Thyroid gland (tissue), 4 donors: ENCODE measurements around the gene NDUFS2. TPM values are rescaled to one million over a fixed set of nuclear protein-coding genes. Genes with fewer than 3 reads are reported as not detected.

Experiments
- DNase-seq, 2 donors: peaks; one replicate each; pipeline ENCODE4 v3.0.0-alpha.2; 2019
- H3K27ac ChIP-seq, 3 donors: fragments of 200-600 bp; sonication (generic); 1 replicate in 2 of 3; 2 replicates in 1 of 3; pipeline ENCODE4 v1.5.1; 2016 to 2019; ENCODE audit warnings: mild to moderate bottlenecking in 1 of 3, moderate library complexity in 1 of 3
- H3K27me3 ChIP-seq: fragments of 200-600 bp; sonication (generic); one replicate; pipeline ENCODE4 v1.5.1; 2019
- H3K36me3 ChIP-seq, 2 donors: fragments of 200-600 bp; sonication (generic); one replicate each; pipeline ENCODE4 v1.5.1; 2016 to 2019
- H3K4me1 ChIP-seq, 2 donors: fragments of 200-600 bp; sonication (generic); one replicate each; pipeline ENCODE4 v1.5.1; 2017 to 2019
- H3K4me3 ChIP-seq, 3 donors: fragments of 200-600 bp; sonication (generic); replicated peaks in 1 of 3; 1 replicate in 2 of 3; 2 replicates in 1 of 3; pipeline ENCODE4 v1.5.1; 2016; ENCODE audit warnings: mild to moderate bottlenecking in 1 of 3
- H3K9me3 ChIP-seq: fragments of 200-600 bp; sonication (generic); one replicate; pipeline ENCODE4 v1.5.1; 2017
- CTCF ChIP-seq, 6 experiments: fragments of 200-600 bp in 3 of 6; fragments of 450-650 bp in 3 of 6; sonication (generic) in 3 of 6; IDR thresholded peaks; one replicate each; pipeline ENCODE4 v1.5.1; 2016 to 2019; ENCODE audit warnings: antibody characterized with exemption in 6 of 6, mild to moderate bottlenecking in 2 of 6, inconsistent platforms in 1 of 6, moderate library complexity in 1 of 6
- POLR2A ChIP-seq, 2 donors: fragments of 450-650 bp; IDR thresholded peaks; one replicate each; pipeline ENCODE4 v1.6.1; 2017; ENCODE audit warnings: antibody characterized with exemption in 2 of 2, mild to moderate bottlenecking in 2 of 2, moderate library complexity in 1 of 2
- WGBS, 2 donors: methylation state at CpG; one replicate each; pipeline ENCODE4 v1.1.5; 2017; 5-methylcytosine and 5-hydroxymethylcytosine counted together
- intact Hi-C: fragments of 100-400 bp; cut with DNase I; formaldehyde crosslinking; loops from one replicate; pipeline ENCODE4 v1.15.1; 2023
- total RNA-seq, 4 donors: library from RNA; depleted of rRNA; stranded (reverse); fragments of >200 nt; gene quantifications; one replicate each; pipeline ENCODE4 v1.2.3, GENCODE V29; 2016

NDUFS2 gene
- 100 to 1,000 TPM in 2 of 4 donors, 10 to 100 TPM in 2; 75.4 to 122 (median 99.9) TPM for total RNA-seq

GRCh38 chr1:161201836-161202712, at the start of gene NDUFS2:
Gene NDUFS2 (plus strand): TSS chr1:161202367. CDS start chr1:161202386, 19 bp downstream.
- DNase-seq = peak; percentile 99
- Histone ChIP-seq H3K4me1 (peaks cover 20 to 54% of the 10 kb centered on the region in 2 donors), H3K36me3 (peaks cover 5 to 22% of the 10 kb centered on the region in 2 donors), H3K4me3 (peak within 1 kb of the TSS; percentile 50 to 69 (median 67)), H3K27me3 (no peaks in the 10 kb centered on the region), H3K9me3 (no peaks in the 10 kb centered on the region), H3K27ac (peak within 1 kb of the TSS; percentile 94 to 96 (median 94))
- TF ChIP-seq POLR2A (IDR thresholded peaks at IDR 0.05) (peak in 1 of 2 donors; percentile 85), CTCF (IDR thresholded peaks at IDR 0.05) (no peak)
- intact Hi-C loops = no loop called here
- 4 to 6% methylated on average over 31 to 36 of the region's 53 CpGs for WGBS, 2 donors

- H3K27me3 ChIP-seq = no peaks in the 10 kb centered on the region
- intact Hi-C loops = no loop called here
- WGBS, 2 donors = 23 to 25% methylated on average over 9 of the region's 9 CpGs
- peaks cover 3% of the 10 kb centered on the region in 2 donors for H3K36me3 ChIP-seq
- H3K9me3 ChIP-seq = no peaks in the 10 kb centered on the region
- peaks cover 7 to 10% of the 10 kb centered on the region in 2 donors for H3K4me1 ChIP-seq
- peak overlapping the region; percentile 83 to 96 (median 83) for H3K27ac ChIP-seq
- TF ChIP-seq POLR2A (IDR thresholded peaks at IDR 0.05) (no peak), CTCF (IDR thresholded peaks at IDR 0.05) (no peak)
- peak overlapping the region in 2 of 3 donors; percentile 47 to 51 for H3K4me3 ChIP-seq
- no peak for DNase-seq
Measured at GRCh38 chr1:161153176-161153575, 49.0 kb upstream of the NDUFS2 start.

- intact Hi-C loops = no loop called here
Measured at GRCh38 chr1:161153682-161154337, 48.4 kb upstream of the NDUFS2 start, which contains the start of gene UFC1. Gene UFC1 (plus strand): TSS chr1:161153978. CDS start chr1:161153998, 20 bp downstream.

GRCh38 chr1:161157867-161158266, 44.3 kb upstream of the NDUFS2 start:
- Histone ChIP-seq H3K36me3 (peaks cover 3 to 7% of the 10 kb centered on the region in 2 donors), H3K9me3 (no peaks in the 10 kb centered on the region), H3K27ac (no peak overlapping the region), H3K4me1 (peaks cover 12 to 32% of the 10 kb centered on the region in 2 donors), H3K4me3 (no peak overlapping the region), H3K27me3 (no peaks in the 10 kb centered on the region)
- TF ChIP-seq POLR2A (IDR thresholded peaks at IDR 0.05) (no peak), CTCF (IDR thresholded peaks at IDR 0.05) (no peak)
- intact Hi-C loops = no loop called here
- no peak for DNase-seq
- 91 to 100% methylated on average over 1 of the region's 1 CpG for WGBS, 2 donors

More at GRCh38 chr1:161153682-161154337, 48.4 kb upstream of the NDUFS2 start, which contains the start of gene UFC1:
- TF ChIP-seq POLR2A (IDR thresholded peaks at IDR 0.05) (peak in 1 of 2 donors; percentile 50), CTCF (IDR thresholded peaks at IDR 0.05) (no peak)
- peak within 1 kb of the TSS; percentile 19 to 51 (median 47) for H3K4me3 ChIP-seq
- H3K27ac ChIP-seq = peak within 1 kb of the TSS; percentile 83 to 96 (median 83)
- no peaks in the 10 kb centered on the region for H3K27me3 ChIP-seq
- 1% methylated on average over 33 of the region's 33 CpGs for WGBS, 2 donors
- H3K9me3 ChIP-seq = no peaks in the 10 kb centered on the region
- DNase-seq = peak; percentile 71 to 78
- H3K4me1 ChIP-seq = peaks cover 7 to 12% of the 10 kb centered on the region in 2 donors
- peaks cover 3% of the 10 kb centered on the region in 2 donors for H3K36me3 ChIP-seq
